ENCODE results near the gene ITGB3BP.
A peak's percentile ranks its signal among the peaks of the same experiment; 100 is the strongest.
"Not testable (repeated sequence)": the region's sequence is repeated elsewhere in the genome, so short reads cannot be mapped to it uniquely, and the experiment has no call there.

Gene ITGB3BP, protein sequence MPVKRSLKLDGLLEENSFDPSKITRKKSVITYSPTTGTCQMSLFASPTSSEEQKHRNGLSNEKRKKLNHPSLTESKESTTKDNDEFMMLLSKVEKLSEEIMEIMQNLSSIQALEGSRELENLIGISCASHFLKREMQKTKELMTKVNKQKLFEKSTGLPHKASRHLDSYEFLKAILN

DNA sequence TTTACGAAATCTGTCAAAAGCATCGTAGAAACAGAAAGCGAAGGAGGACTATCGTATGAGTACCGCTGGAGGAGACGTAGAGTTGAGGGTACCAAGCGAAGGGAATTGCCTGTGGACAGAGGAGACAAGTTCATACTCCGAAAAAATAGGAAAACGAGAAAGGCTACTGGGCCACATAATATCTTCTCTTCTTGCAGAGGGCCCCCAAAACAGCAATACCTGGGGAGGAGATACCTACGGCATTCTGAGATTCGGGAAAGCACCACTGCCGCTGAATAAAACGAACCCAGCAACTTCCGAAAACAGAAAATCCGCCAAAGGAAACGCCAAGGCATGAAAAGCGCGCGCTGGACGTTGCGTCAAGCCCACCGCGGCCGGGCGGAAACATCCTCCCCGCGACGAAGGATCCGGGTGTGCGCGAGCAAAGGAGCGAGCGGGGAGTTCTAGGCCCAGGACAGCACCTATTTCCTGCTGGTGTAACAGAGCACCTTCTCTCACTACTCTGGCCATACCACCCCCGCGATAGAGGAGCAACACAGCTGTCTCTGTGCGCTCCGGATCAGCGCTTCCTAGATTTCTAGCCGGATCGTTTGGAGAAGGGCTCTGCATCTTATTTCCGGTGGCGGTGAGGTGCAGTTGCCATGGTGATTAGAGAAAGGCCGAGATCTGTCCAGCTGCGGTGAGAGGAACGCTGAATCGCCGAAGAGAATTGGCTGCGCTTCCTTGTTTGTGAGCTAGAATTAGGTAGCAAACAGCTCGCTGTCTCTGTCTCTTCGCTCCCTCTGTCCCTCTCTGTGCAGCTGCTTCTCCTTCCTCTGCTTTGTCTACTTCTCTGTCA is at the start of gene ITGB3BP, which contains the start of gene EFCAB7:
Gene ITGB3BP, minus strand, starts transcription at position 335 of the 838 bp plus-strand sequence. Its CDS starts 92 bp downstream, at position 243.
Gene EFCAB7, plus strand, starts transcription at position 635 of the 838 bp plus-strand sequence. CDS start 2,048 bp downstream, outside the sequence.
- DNase-seq: peak; percentile 89

DNA sequence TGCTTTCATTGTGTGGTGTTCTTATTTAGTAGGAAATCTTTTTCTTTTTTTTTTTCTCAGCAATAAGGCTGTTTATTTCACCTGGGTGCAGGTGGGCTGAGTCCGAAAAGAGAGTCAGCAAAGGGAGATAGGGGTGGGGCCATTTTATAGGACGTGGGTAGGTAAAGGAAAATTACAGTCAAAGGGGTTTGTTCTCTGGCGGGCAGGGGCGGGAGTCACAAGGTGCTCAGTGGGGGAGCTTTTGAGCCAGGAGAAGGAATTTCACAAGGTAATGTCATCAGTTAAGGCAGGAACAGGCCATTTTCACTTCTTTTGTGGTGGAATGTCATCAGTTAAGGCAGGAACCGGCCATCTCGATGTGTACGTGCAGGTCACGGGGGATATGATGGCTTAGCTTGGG is 49.7 kb upstream of the ITGB3BP start:
- not testable (repeated sequence) for DNase-seq

DNA sequence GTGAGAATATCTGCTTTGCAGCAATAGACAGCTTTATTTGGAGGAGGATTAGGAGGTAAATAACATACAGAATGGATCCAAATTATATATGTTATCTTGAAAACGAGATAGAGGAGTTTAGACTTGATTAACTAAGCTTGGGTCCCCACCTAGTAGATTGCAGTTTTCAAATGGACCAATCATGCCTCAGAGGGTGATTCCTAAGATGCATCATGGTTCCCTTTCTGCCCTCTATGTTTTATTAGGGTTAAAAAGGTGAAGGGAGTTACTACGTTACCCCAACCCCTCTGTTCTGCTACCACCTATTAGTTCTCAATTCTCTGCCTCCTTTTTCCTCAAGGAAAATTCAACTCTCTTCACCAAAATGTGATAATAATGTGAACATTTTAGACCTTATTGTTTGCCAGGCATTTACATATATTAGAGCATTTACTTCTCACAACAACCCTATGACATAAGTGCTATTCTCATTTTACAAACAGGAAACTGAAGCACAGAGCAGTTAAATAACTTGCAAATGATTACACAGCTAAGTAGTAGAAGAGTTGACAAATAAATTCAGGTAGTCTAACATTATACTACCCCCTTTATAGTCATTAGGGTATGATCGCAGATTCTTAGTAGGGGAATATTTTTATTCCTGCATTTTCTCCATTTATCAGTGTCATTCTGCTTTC is 46.8 kb upstream of the ITGB3BP start:
- DNase-seq: no peak

DNA sequence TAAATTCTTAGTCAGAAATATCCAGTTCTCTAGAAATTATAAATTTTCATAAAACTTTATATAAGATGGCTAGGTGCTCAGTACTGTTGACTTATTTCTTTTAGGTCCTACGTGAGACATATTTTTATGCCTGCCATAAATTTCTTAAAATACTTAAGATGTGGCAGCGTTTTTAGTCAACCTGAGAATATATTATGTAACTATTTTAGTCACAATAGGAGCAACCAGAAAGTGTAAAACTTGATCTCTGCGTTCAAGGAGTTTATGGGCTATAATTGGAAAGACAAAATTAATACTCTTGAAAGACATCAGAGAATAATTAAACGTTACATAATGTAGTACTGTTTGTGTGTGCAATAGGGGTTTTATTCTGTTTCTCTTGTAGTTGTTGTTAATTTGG is 46.0 kb upstream of the ITGB3BP start:
- DNase-seq: no peak

DNA sequence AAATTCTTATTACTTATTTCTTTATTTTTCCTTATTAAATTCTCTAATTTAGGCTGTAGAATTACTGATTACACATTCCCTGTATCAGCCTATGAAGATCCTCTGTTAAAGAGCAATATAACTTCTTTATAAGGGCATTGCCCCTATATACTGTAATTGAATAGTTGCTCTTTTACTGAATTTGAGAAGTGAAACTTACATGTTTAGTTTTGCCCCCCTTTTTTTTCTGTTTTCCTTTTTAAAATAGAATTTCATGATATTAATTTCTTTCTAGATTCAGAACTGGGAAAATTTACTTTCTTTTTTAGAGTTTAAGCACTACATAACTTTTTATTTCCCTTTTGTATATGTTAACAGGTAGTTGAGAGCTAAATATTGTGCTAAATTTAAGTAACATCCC is 40.7 kb upstream of the ITGB3BP start:
- no peak for DNase-seq

DNA sequence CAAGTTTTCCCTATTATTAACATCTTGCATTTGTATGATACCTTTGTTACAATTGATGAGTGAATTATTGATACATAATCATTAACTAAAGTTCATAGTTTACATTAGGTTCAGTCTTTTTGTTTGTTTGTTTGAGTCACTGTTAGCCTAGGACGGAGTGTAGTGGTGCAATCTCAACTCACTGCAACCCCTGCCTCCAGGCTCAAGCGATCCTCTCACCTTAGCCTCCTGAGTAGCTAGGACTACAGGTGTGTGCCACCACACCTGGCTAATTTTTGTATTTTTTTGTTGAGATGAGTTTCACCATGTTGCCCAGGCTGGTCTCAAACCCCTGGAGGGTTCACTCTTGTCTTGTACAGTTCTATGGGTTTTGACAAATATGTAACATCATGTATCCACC is 36.3 kb upstream of the ITGB3BP start:
- DNase-seq: no peak

DNA sequence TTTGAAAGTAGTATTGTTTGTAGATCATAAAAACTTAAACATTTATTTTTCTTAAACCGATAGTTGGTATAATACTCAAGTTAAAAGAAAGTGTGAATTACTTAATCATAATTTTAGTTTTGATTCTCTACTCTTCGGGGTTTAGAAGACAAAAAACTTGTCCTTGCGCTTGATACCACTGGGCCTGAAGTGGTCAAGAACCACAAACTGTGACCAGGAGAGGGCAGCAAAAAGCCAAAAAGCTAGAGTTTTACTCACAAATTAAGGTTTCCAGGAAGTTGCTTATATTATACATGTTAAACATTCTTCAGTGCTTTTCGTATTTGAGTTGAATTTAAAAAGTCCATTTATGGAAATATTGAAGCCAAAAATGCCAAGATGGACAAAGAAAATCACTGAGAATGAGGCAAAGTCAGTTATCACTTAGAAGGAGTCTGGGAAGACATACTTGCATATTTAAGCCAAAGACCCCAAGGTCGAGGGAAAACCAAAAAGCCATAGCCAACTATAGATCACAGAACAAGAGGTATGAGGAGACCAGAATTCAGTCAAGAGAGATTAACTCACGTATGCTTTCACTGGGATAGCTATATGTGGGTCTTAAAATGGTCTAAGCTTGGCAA is 34.5 kb upstream of the ITGB3BP start:
- peak; percentile 41 for DNase-seq

DNA sequence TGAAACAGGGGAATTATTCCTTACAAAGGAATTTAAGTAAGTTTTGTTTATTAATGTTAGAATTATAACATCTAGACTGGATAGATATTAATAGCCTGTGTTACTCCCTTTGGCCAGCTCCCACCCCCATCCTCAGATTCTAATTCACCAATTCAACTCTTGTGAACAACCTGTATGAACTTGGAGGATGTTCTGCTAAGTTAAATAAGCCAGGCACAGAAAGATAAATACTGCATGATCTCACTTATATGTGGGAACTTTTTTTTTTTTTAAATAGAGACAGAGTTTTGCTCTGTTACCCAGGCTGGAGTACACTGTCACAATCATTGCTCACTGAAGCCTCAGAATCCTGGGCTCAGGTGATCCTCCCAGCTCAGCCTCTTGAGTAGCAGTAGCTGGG is 32.5 kb upstream of the ITGB3BP start:
- no peak for DNase-seq

DNA sequence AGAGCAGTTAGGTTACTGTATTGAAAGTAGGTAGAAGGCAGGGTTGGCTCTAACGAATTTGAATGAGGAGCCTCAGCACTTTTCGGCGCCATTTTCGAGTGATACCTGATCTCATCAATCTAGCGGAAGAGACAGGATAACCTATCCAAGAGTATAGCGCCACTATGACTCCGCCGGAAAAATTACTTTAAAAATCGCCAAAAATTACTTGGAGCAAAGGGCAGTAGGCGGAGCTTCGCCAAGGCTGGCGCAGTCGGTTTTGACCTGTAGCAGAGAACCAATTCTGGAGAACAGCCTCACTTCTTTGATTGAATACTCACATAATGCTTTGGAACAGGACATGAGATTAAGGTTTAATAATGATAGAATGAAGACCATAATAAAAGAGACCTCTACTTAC is 25.9 kb upstream of the ITGB3BP start:
- DNase-seq: no peak

DNA sequence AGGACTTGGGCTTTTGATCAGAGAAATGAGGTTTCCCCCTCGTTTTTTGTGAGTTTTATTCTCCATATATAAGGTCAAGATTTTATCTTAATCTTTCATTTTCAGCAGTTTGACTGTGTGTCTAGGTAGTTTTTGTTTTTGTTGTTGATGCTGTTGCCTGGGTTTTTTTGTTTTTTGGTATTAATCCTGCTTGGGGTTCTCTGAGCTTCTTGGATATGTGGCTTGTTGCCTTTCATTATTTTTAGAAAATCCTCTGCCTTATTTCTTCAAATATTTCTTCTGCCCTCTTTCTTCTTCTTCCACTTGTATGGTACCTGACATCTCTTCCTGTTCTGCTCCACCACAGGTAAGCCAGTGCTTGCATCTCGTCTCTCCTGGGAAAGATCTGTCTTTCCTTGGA is 25.3 kb upstream of the ITGB3BP start:
- no peak for DNase-seq

DNA sequence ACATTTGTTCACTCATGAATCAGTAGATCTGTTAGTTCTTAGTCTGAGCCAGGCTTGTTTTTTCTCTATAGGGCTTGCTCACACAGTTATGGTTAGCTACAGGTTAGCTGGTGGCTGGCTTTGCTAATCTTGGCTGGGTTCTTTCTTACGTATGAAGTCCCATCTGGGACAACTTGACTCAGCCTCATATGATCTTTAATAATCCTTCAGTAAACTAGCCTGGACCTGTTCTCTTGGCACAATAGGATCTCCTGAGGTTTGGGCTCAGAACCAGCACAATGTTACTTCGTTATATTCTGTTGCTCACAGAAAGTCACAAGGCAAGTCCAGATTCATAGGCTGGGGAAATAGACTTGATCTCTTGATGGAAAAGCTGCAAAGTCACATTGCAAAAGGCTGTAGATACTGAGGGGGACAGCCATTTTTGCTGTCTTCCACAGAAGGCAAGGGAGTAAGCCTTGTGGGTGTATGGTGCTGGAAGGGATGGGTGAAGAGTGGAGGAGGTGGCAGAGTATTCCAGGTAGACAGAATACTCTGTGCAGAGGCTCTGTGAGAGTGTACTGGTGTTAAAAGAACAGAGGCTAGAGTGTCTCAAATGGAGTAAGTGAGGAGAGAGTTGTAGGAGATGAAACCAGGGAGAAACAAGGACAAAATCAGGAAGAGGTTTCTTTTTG is 24.7 kb upstream of the ITGB3BP start:
- peak; percentile 94 for DNase-seq

DNA sequence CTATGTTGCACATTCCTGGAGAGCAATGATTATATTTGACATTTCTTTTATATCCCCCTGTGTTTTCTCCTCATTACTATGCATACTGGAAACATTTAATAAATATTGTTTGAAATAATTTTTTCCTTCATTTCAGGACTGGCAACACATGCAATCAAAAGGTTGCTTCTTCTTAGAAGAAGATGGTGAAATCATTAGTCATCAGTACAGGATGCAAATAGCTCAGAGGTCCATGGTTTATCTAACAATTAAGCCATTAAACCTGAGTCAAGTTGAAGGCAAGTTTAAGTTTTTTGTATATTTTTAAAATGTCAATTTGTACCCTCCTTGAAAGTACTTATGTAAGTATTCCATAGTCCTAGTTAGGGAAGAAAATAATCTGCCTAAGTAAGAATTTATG is 22.8 kb upstream of the ITGB3BP start:
- no peak for DNase-seq

DNA sequence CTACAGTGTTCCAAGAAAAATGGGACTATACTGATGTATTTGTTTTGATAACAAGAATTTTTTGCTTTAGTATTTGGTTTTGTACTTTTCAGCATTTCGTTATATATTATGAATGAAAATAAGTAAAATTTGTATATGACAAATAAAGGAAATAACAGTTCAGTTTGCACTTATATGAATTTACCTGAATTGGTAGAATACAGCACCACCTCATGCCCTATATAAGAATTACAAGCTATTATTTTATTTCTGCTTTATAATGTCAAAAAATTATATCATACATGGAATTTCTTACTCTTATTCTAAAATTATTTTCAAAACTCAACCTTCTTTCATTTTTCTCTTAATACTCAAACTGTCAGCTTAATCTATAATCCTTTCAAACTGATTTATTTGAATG is 14.9 kb upstream of the ITGB3BP start:
- no peak for DNase-seq

DNA sequence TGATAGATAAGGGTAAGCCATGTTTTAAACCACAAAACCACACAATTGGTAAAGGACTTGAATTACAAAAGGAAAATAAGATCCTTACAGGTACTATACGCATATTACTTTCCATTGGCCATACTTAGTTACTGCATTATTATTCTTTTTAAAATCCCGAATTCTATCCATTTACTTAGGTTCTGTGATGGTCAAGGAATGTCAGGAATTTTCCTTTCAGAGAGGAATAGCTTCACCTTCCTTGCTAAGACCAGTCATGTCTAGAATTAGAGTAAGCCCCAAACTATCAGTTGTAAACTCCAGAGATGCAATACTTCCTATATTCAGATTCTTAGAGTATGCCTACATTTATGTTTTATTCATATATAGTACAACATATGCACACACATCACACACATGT is 14.0 kb upstream of the ITGB3BP start:
- DNase-seq: no peak

DNA sequence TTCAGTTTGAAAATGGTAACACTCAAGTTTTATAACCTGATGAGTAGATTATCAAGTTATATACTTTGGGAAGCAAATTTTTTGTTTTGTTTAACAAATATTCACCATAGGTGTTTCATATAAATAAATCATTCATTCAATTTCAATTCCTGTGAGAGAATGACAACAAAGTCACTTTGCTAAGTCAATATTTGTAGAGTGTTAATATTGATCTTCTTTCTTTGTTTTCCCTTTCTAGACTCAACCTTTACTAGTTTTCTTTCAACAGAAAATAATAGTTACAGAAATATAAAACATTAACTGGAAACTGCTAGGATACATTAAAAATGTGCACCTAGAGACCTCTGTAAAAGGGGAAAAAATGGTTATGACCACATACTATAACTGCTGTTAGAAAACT is 11.4 kb upstream of the ITGB3BP start:
- DNase-seq: no peak

DNA sequence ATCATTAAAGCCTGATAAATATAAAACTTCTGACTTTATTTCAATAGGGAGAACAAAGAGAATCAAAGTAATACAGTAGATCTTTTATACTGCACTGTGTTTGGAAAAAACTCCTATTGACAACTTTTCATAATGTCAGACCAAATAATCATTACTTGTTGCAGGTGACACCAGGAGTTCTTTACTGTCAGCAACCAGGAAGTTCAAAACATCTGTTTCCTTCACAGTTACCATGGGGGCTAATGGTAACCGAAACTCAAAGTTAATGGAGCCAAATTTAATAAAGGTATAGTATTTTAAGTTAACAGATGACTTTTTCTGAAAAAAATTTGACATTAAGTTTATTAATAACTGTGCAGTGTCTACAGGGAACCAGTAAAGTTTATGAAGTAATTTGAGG is 10.9 kb upstream of the ITGB3BP start:
- no peak for DNase-seq

DNA sequence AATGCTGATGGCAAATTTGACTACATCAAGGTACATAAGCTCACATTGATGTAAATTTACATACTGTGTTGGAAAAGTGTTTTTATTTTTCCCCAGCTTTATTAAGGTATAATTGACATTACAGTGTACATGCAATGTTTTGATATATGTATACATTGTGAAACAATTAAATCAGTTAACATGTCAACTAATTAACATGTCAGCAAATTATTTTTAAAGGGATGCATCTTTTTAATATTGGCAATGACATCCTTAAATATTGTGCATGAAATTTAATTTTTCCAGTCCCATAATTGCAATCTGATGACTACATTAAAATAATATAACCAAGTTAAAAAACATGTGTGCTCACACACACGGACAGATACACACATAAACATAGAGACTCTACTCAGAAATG is 9.7 kb upstream of the ITGB3BP start:
- DNase-seq: no peak

DNA sequence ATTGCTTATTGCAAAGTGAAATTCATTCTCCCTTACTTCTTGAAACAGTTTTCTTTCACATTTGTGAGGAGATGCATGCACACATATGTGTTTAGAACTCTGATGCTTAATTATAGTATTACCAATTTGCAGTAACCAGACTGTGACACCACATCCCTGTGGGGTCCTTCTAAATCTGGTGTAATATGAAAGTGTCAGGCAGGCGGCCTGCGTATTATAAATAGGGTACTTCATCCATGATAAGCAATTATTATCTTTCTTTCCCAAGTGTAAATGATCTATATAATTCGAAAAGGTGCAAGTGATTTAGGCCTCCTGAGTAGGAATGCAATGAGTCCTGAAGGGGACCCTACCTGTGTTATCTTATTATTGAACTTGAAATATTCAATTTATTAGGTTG is 1.2 kb upstream of the ITGB3BP start:
- DNase-seq: no peak

DNA sequence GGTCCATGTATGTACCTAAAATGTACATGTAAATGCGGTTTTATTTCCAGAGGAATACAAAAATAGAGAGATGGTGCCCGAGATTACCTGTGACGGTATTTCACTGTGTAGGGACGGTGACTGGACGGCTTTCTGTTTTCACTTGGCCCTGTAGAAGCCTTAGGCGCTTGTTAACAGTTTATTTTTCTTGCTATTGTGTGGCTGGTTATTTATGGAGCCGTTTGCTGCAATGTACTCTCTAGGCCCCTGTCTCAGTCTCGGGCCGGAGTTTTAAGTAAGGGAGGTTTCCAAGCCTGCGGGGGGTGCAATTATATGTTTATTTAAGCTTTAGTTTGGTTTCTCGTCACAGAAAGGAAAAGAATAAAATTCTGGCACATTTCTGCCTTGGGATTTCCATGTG is 713 bp upstream of the ITGB3BP start:
- no peak for DNase-seq

DNA sequence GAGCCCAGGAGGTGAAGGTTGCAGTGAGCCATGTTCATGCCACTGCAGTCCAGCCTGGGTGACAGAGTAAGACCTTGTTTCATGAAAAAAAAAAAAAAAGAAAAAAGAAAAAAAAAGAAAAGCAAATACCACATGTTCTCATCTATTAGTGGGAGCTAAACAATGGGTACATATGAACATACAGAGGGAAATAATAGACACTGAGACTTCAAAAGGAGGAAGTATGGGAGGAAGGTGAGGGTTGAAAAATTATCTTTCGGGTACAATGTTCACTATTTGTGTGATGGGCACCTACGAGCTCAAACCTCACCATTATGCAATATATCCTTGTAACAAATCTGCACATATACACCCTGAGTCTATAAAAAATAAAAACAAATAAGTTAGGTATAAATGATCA is 6.4 kb downstream of the ITGB3BP start:
- no peak for DNase-seq

DNA sequence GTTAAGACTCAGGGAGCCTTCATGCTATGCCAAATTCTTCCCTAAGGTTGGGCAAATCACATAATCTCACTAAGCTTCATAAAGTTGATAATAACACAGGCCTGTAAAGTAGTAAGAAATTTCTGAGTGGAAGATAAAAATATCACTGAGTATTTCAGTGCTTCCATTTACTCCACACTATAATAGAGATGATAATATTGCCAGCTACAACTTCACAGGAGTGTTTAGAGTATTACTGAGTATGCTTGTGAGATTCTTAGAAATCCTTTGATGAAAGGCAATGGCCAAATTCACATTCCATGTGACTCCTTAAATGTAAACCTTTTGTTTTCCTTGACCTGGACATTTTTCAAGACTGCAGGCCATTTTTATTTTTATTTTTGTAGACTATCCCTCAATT is 10.4 kb downstream of the ITGB3BP start:
- no peak for DNase-seq

DNA sequence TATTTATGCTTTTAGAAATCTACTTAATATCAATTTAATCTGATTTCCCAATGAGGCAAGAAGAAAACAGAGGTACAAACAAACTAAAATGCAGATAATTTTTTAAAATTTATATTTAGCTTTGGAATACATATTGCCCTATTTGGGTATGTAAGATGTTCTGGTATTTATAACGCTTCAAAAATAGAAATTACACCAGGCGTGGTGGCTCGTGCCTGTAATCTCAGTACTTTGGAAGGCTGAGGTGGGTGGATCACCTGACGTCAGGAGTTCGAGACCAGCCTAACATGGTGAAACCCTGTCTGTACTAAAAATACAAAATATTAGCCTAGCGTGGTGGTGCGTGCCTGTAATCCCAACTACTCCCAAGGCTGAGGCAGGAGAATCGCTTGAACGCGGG is 13.3 kb downstream of the ITGB3BP start:
- no peak for DNase-seq

DNA sequence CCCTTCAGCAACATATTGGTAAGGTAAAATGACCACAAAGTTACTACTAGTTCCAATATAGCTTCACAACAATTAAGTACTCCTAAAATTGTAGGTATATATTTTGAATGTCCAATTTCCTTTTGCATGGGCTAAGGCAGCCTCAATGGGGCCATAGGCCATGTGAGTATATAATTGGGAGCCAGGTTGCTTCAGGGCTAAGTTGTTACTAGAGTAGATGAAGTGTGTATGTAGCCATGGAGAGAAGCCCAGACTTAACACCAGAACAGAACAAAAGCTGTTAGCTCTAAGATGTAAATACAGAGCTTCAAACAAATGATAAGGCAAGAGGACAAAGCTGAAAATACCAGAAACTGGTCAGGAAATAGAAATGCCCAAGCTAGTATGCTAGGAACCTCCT is 16.2 kb downstream of the ITGB3BP start:
- DNase-seq: no peak
